HCT116 (cell line): ENCODE measurements around the gene IQGAP3.

Experiments
- CTCF ChIP-seq, 3 experiments: fragments of 200-600 bp in 1 of 3; sonication (generic) in 1 of 3; IDR thresholded peaks in 2 of 3; conservative IDR thresholded peaks in 1 of 3; 2 replicates each; pipeline ENCODE4 v1.5.1; 2012 to 2017; ENCODE audit warnings: low read depth in 2 of 3, low read length in 2 of 3, antibody characterized with exemption in 1 of 3, borderline replicate concordance in 1 of 3, control low read depth in 1 of 3, mild to moderate bottlenecking in 1 of 3, mixed read lengths in 1 of 3, mixed run types in 1 of 3, moderate library complexity in 1 of 3; ENCODE audit not compliant: insufficient read depth in 1 of 3
- EZH2 ChIP-seq: fragments of 200-600 bp; sonication (generic); IDR thresholded peaks from 2 replicates; pipeline ENCODE4 v1.6.1; 2017; ENCODE audit warnings: antibody characterized with exemption, mixed run types
- POLR2A ChIP-seq: IDR thresholded peaks from 2 replicates; pipeline ENCODE4 v1.7.0; 2011; ENCODE audit warnings: borderline replicate concordance; ENCODE audit not compliant: insufficient read depth, insufficient read length; ENCODE audit errors: extremely low read depth
- RAD21 ChIP-seq: IDR thresholded peaks from 2 replicates; pipeline ENCODE4 v1.6.1; 2012; ENCODE audit warnings: low read depth, mild to moderate bottlenecking
- ZNF274 ChIP-seq: fragments of 200-500 bp; sonication (Bioruptor generic); IDR thresholded peaks from 2 replicates; pipeline ENCODE4 v1.6.1; 2014; ENCODE audit warnings: mild to moderate bottlenecking, low read depth, low read length, inconsistent platforms
- TF ChIP-seq, protein P1 (sequence below): IDR thresholded peaks from 2 replicates; pipeline ENCODE4 v1.6.1; 2012

GRCh38 chr1:156582388-156583017, 10.1 kb upstream of the IQGAP3 start:
- TF ChIP-seq RAD21 (no peak), CTCF (IDR thresholded peaks at IDR 0.05 in 2 of 3, conservative IDR thresholded peaks at IDR 0.05 in 1 of 3; ENCODE audit: borderline replicate concordance in 1 of 3, insufficient read depth in 1 of 3, low read depth in 2 of 3, low read length in 2 of 3) (no peak), EZH2 (no peak), ZNF274 (no peak), POLR2A (no peak)
- TF ChIP-seq, protein P1, sequence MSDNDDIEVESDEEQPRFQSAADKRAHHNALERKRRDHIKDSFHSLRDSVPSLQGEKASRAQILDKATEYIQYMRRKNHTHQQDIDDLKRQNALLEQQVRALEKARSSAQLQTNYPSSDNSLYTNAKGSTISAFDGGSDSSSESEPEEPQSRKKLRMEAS: no peak
